Measurements from ENCODE around the gene NAALADL2.

The NAALADL2 gene

DNA sequence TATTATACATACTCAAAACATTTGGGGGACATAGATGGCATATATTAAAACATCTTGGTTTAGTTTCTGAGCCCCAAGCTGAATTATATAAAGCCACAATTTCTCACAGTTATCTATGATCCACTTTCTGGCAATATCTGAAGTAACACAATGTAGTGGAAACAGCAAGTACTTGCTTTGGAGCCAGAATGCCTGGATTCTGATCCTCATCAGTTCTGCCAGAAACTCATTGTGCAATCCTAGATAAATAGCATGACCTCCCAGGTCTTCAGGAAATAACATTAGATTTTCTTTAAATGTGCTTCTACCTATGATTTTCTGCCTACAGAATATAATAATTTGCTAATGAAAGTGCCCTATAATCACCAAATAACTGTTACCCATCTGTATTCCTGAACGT is 544.9 kb downstream of the NAALADL2 start:
- DNase-seq (ENCODE audit: low read depth), result no peak
- H3K4me3 ChIP-seq (ENCODE audit: low read depth, low read length), result no peak overlapping the region
- in situ Hi-C loops (cut with HindIII; ENCODE audit: low sequenced_read_pairs), result no loop called here
- TF ChIP-seq, protein P1, sequence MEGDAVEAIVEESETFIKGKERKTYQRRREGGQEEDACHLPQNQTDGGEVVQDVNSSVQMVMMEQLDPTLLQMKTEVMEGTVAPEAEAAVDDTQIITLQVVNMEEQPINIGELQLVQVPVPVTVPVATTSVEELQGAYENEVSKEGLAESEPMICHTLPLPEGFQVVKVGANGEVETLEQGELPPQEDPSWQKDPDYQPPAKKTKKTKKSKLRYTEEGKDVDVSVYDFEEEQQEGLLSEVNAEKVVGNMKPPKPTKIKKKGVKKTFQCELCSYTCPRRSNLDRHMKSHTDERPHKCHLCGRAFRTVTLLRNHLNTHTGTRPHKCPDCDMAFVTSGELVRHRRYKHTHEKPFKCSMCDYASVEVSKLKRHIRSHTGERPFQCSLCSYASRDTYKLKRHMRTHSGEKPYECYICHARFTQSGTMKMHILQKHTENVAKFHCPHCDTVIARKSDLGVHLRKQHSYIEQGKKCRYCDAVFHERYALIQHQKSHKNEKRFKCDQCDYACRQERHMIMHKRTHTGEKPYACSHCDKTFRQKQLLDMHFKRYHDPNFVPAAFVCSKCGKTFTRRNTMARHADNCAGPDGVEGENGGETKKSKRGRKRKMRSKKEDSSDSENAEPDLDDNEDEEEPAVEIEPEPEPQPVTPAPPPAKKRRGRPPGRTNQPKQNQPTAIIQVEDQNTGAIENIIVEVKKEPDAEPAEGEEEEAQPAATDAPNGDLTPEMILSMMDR (IDR thresholded peaks at IDR 0.05; ENCODE audit: low read depth, low read length, missing control alignments), result no peak

- no peak overlapping the region for H3K4me3 ChIP-seq (ENCODE audit: low read depth, low read length)
- DNase-seq (ENCODE audit: low read depth), result no peak
- TF ChIP-seq, protein P1 (IDR thresholded peaks at IDR 0.05; ENCODE audit: low read depth, low read length, missing control alignments), result no peak
- in situ Hi-C loops (cut with HindIII; ENCODE audit: low sequenced_read_pairs), result no loop called here
Measured at GRCh38 chr3:175404621-175405020, 545.5 kb downstream of the NAALADL2 start.

GRCh38 chr3:175410251-175410650 is 551.1 kb downstream of the NAALADL2 start:
- H3K4me3 ChIP-seq (ENCODE audit: low read depth, low read length), result no peak overlapping the region
- TF ChIP-seq, protein P1 (IDR thresholded peaks at IDR 0.05; ENCODE audit: low read depth, low read length, missing control alignments), result no peak
- DNase-seq (ENCODE audit: low read depth), result no peak
- in situ Hi-C loops (cut with HindIII; ENCODE audit: low sequenced_read_pairs), result no loop called here

DNA sequence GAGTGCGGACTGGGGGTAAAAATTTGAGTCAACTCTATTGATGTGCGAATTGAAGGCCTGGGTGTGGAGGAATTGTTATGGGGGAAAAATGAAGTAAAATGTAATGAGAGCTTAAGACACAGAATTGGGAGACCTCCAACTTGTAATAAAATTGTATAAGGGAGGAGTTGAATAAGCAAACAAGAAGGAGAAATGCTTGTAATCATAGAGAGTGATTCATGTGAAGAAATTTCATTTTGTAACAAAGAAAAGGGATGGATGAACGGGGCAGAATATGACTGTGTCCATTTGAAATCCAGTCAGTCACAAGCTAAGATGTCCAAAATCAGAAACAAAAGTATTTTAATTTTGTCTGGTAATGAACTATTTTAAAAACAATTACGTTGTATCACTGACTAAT is 552.3 kb downstream of the NAALADL2 start:
- DNase-seq (ENCODE audit: low read depth), result no peak
- TF ChIP-seq, protein P1 (IDR thresholded peaks at IDR 0.05; ENCODE audit: low read depth, low read length, missing control alignments), result no peak
- no peak overlapping the region for H3K4me3 ChIP-seq (ENCODE audit: low read depth, low read length)
- in situ Hi-C loops (cut with HindIII; ENCODE audit: low sequenced_read_pairs), result no loop called here

DNA sequence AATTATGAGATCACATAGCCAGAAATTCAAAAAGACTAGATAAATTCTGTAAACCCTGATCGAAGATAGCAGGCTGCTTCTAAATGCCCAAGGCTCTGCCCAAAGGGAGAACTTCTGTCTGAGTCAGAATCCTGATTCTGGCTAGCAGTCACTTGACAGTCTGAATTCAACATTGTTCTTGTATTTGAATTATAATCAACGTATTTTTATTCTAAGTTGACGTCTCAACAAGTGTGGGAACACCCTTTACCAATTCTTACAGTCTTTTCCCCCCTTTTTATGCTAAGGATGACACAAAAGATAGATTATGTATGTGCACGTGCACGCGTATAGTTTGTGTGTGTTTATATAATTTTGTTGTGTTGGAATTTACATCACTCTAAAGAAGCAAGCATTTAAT is 552.8 kb downstream of the NAALADL2 start:
- in situ Hi-C loops (cut with HindIII; ENCODE audit: low sequenced_read_pairs), result no loop called here
- TF ChIP-seq, protein P1 (IDR thresholded peaks at IDR 0.05; ENCODE audit: low read depth, low read length, missing control alignments), result no peak

GRCh38 chr3:175413926-175414325 is 554.8 kb downstream of the NAALADL2 start:
- in situ Hi-C loops (cut with HindIII; ENCODE audit: low sequenced_read_pairs), result no loop called here
- TF ChIP-seq, protein P1 (IDR thresholded peaks at IDR 0.05; ENCODE audit: low read depth, low read length, missing control alignments), result no peak
- no peak overlapping the region for H3K4me3 ChIP-seq (ENCODE audit: low read depth, low read length)
- no peak for DNase-seq (ENCODE audit: low read depth)

More for the DNA sequence above, 552.8 kb downstream of the NAALADL2 start:
- DNase-seq (ENCODE audit: low read depth), result no peak
- H3K4me3 ChIP-seq (ENCODE audit: low read depth, low read length), result no peak overlapping the region

DNA sequence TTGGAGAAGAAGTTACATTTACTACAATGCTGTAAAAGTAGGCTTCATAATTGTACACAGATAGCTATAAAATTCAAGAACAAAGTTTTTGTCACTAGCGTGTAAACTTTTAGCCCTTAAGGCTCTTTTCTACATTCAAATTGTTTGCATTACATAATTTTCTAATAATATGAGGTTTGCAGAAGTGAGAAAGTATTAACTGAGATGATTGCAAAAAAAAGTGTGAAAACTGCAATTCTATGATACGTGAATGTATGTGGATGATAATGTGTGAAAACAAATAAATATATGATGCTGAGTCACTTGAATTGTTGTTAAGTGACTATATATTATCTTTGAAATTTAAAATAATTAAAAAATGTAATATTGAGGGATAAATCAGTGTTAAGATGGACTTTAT is 557.5 kb downstream of the NAALADL2 start:
- DNase-seq (ENCODE audit: low read depth), result no peak
- no peak overlapping the region for H3K4me3 ChIP-seq (ENCODE audit: low read depth, low read length)
- TF ChIP-seq, protein P1 (IDR thresholded peaks at IDR 0.05; ENCODE audit: low read depth, low read length, missing control alignments), result no peak
- in situ Hi-C loops (cut with HindIII; ENCODE audit: low sequenced_read_pairs), result no loop called here

Data from astrocyte of the cerebellum (primary cell).